HepG2 (cell line): ENCODE results near the gene USP5. TPM values are rescaled to one million over a fixed set of nuclear protein-coding genes. Genes with fewer than 3 reads are reported as not detected.

ENCODE experiments used
- DBP ChIP-seq: sonication (generic); formaldehyde crosslinking; IDR thresholded peaks from 2 replicates; pipeline ENCODE4 v1.4.0; 2020; ENCODE audit warnings: missing genetic modification reagents; ENCODE audit errors: not compliant biosample characterization
- GPBP1L1 ChIP-seq: sonication (generic); formaldehyde crosslinking; IDR thresholded peaks from 2 replicates; pipeline ENCODE4 v1.5.0; 2020; ENCODE audit warnings: mild to moderate bottlenecking, missing genetic modification reagents
- HOXA3 ChIP-seq: sonication (generic); formaldehyde crosslinking; IDR thresholded peaks from 2 replicates; pipeline ENCODE4 v1.5.0; 2020; ENCODE audit warnings: missing genetic modification reagents
- JUND ChIP-seq: sonication (generic); formaldehyde crosslinking; IDR thresholded peaks from 2 replicates; pipeline ENCODE4 v1.8.0; 2022; ENCODE audit warnings: mild to moderate bottlenecking, missing genetic modification reagents
- LCORL ChIP-seq, 2 experiments: fragments of 450-650 bp in 1 of 2; sonication (generic) in 1 of 2; formaldehyde crosslinking in 1 of 2; IDR thresholded peaks; 2 replicates each; pipeline versions ENCODE4 v1.5.0 to v1.6.1; 2017 to 2020; ENCODE audit warnings: antibody characterized with exemption in 1 of 2, missing genetic modification reagents in 1 of 2
- MLLT10 ChIP-seq: sonication (generic); formaldehyde crosslinking; IDR thresholded peaks from 2 replicates; pipeline ENCODE4 v1.4.0; 2020; ENCODE audit warnings: missing genetic modification reagents
- NFE2 ChIP-seq: sonication (generic); formaldehyde crosslinking; IDR thresholded peaks from 2 replicates; pipeline ENCODE4 v1.4.0; 2020; ENCODE audit warnings: missing genetic modification reagents
- SIN3B ChIP-seq: fragments of 150-350 bp; IDR thresholded peaks from 2 replicates; pipeline ENCODE4 v1.6.1; 2014; ENCODE audit warnings: low read length
- SIX1 ChIP-seq: sonication (generic); formaldehyde crosslinking; IDR thresholded peaks from 2 replicates; pipeline ENCODE4 v1.4.0; 2020; ENCODE audit warnings: missing genetic modification reagents, borderline replicate concordance
- SOX6 ChIP-seq, 2 experiments: fragments of 450-650 bp in 1 of 2; sonication (generic) in 1 of 2; formaldehyde crosslinking in 1 of 2; IDR thresholded peaks; 2 replicates each; pipeline versions ENCODE4 v1.4.0 to v1.6.1; 2017 to 2020; ENCODE audit warnings: antibody characterized with exemption in 1 of 2, mild to moderate bottlenecking in 1 of 2, missing genetic modification reagents in 1 of 2
- SRY ChIP-seq: sonication (generic); formaldehyde crosslinking; IDR thresholded peaks from 2 replicates; pipeline ENCODE4 v1.8.0; 2022; ENCODE audit warnings: mild to moderate bottlenecking, missing genetic modification reagents
- ZBTB20 ChIP-seq: sonication (generic); formaldehyde crosslinking; IDR thresholded peaks from 2 replicates; pipeline ENCODE4 v1.8.1; 2023; ENCODE audit warnings: missing genetic modification reagents, low read depth, mild to moderate bottlenecking, borderline replicate concordance
- ZFAT ChIP-seq: sonication (generic); formaldehyde crosslinking; conservative IDR thresholded peaks from 2 replicates; pipeline ENCODE4 v1.8.1; 2023; ENCODE audit warnings: missing genetic modification reagents, inconsistent platforms
- ZMYM4 ChIP-seq: sonication (generic); formaldehyde crosslinking; IDR thresholded peaks from 2 replicates; pipeline ENCODE4 v1.8.1; 2023; ENCODE audit warnings: mild to moderate bottlenecking, missing genetic modification reagents
- ZNF3 ChIP-seq: IDR thresholded peaks from 2 replicates; pipeline ENCODE4 v1.7.0; 2017; ENCODE audit warnings: inconsistent platforms
- ZNF354B ChIP-seq: sonication (generic); formaldehyde crosslinking; IDR thresholded peaks from 2 replicates; pipeline ENCODE4 v1.8.0; 2022; ENCODE audit warnings: mild to moderate bottlenecking, missing genetic modification reagents
- ZNF550 ChIP-seq: sonication (generic); formaldehyde crosslinking; IDR thresholded peaks from 2 replicates; pipeline ENCODE4 v1.4.0; 2020; ENCODE audit warnings: mild to moderate bottlenecking, missing genetic modification reagents, borderline replicate concordance
- ZNF614 ChIP-seq: IDR thresholded peaks from 2 replicates; pipeline ENCODE4 v1.6.1; 2018; ENCODE audit warnings: missing biosample characterization, missing genetic modification reagents, inconsistent platforms, borderline replicate concordance
- ZNF878 ChIP-seq: sonication (generic); formaldehyde crosslinking; IDR thresholded peaks from 2 replicates; pipeline ENCODE4 v1.8.1; 2023; ENCODE audit warnings: mild to moderate bottlenecking, missing genetic modification reagents, moderate library complexity
- ZSCAN12 ChIP-seq: sonication (generic); formaldehyde crosslinking; IDR thresholded peaks from 2 replicates; pipeline ENCODE4 v1.9.0; 2021; ENCODE audit warnings: mild to moderate bottlenecking, missing genetic modification reagents
- polyA plus RNA-seq, 8 experiments: library from polyadenylated mRNA; depleted of rRNA in 3 of 8; stranded (reverse) in 7 of 8; unstranded in 1 of 8; fragments of >200 nt; fragmentation: Illumina TruSeq in 4 of 8; extraction: Trizol in 4 of 8; gene quantifications; 2 replicates each; pipeline versions ENCODE4 v1.2.1 to v1.2.3, GENCODE V29; 2011 to 2016; ENCODE audit warnings: low read depth in 4 of 8, missing spikeins in 1 of 8, mixed read lengths in 1 of 8; ENCODE audit not compliant: insufficient read depth in 1 of 8
- total RNA-seq, 5 experiments: library from RNA; depleted of rRNA; stranded (reverse); fragments of >200 nt; fragmentation: Illumina TruSeq; extraction: Trizol; gene quantifications; 2 replicates each; pipeline ENCODE4 v1.2.3, GENCODE V29; 2016; ENCODE audit warnings: low read depth in 1 of 5
- TF ChIP-seq, protein P1 (sequence below): sonication (generic); formaldehyde crosslinking; IDR thresholded peaks from 2 replicates; pipeline ENCODE4 v1.4.0; 2020; ENCODE audit warnings: missing genetic modification reagents

The USP5 gene
- total and polyA plus RNA-seq, 2 of the 13 experiments (the other 11 are each of a cell fraction or from before 2014, with no cell fraction given): 39.6 to 56.0 TPM

DNA sequence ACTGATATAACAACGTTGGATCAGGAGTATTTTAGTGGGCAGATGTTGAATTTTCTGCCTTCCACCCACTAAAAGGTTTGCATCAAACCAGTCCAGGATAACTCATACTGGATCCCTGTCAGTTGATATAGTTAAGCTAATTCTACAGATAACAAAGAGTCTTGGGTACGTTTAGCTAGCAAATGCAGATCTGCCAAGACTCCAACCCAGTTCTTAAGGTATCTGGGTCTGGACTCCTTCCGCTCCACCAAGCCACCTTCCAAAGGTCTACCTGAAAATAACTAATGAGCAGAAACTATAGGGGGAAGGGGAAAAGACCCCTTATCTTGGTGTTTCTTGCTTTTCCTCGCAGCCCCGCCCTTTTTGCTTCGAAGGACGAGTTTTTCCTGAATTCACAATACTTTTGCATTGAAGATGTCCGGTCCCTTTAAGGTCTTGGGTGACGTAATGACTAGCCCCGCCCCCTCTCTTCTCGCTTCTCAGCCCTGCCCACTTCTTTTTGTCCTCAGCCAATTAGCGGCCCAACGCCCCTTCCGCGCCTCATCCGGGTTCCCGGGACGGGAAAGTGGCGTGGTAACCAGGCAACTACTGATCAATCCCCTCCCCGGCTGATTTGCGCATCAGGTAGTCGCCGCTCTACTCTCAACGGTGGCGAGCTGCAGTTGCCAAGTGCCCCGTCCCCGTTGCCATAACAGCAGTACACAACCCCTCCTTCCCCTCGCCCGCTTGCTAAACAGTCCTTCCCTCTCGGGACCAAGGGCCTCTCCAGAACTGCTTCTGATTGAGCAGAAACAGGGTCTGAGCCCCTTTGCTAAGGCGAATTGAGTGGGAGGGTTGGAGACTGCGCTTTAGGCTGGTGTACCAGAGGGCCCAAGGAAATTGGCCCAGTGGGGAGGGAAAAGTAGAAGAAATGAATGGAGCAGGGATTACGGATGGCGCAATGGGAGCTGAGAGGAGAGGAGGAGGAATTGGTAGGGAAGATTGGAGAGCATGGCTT lies 52.6 kb downstream of the USP5 start, which contains the start of gene LRRC23 (continued):
- TF ChIP-seq NFE2: no peak
- no peak for TF ChIP-seq SOX6 (IDR thresholded peaks at IDR 0.05)
- TF ChIP-seq SOX6 (CRISPR knock-in tag; IDR thresholded peaks at IDR 0.05): no peak; the same call in 1 of the 2 replicates
- TF ChIP-seq ZNF354B (CRISPR knock-in tag): no peak
- TF ChIP-seq GPBP1L1 (CRISPR knock-in tag): no peak
- 0 out of 2 replicates have a peak, but pooled peaks have one; percentile 23 for TF ChIP-seq JUND (CRISPR knock-in tag)
- TF ChIP-seq ZMYM4 (CRISPR knock-in tag): peak; percentile 60
- no peak for TF ChIP-seq LCORL (IDR thresholded peaks at IDR 0.05)
- no peak for TF ChIP-seq LCORL (CRISPR knock-in tag; IDR thresholded peaks at IDR 0.05)
- TF ChIP-seq SIX1 (CRISPR knock-in tag): no peak
- no peak for TF ChIP-seq ZFAT (CRISPR knock-in tag)
- TF ChIP-seq, protein P1, sequence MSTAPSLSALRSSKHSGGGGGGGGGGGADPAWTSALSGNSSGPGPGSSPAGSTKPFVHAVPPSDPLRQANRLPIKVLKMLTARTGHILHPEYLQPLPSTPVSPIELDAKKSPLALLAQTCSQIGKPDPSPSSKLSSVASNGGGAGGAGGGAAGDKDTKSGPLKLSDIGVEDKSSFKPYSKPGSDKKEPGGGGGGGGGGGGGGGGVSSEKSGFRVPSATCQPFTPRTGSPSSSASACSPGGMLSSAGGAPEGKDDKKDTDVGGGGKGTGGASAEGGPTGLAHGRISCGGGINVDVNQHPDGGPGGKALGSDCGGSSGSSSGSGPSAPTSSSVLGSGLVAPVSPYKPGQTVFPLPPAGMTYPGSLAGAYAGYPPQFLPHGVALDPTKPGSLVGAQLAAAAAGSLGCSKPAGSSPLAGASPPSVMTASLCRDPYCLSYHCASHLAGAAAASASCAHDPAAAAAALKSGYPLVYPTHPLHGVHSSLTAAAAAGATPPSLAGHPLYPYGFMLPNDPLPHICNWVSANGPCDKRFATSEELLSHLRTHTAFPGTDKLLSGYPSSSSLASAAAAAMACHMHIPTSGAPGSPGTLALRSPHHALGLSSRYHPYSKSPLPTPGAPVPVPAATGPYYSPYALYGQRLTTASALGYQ: no peak
- no peak for TF ChIP-seq MLLT10
- TF ChIP-seq DBP (CRISPR knock-in tag): no peak
- 0 out of 2 replicates have a peak, but pooled peaks have one; percentile 21 for TF ChIP-seq ZNF614 (CRISPR knock-in tag)
- TF ChIP-seq SIN3B: no peak
- TF ChIP-seq ZBTB20 (CRISPR knock-in tag): no peak
- TF ChIP-seq HOXA3 (CRISPR knock-in tag): no peak; the same call in 1 of the 2 replicates
- TF ChIP-seq ZNF550 (CRISPR knock-in tag): no peak
- TF ChIP-seq ZNF878 (CRISPR knock-in tag): no peak
- no peak for TF ChIP-seq ZSCAN12
- no peak for TF ChIP-seq ZNF3 (CRISPR knock-in tag)
- no peak for TF ChIP-seq SRY
